Tibial nerve (tissue), 3 donors: Measurements from ENCODE around the gene KRT33B.

Experiments used
- POLR2A ChIP-seq, 2 donors: fragments of 450-650 bp; IDR thresholded peaks; one replicate each; pipeline ENCODE4 v1.6.1; 2017; ENCODE audit warnings: antibody characterized with exemption in 2 of 2, mild to moderate bottlenecking in 2 of 2, moderate library complexity in 2 of 2
- TF ChIP-seq, protein P1 (sequence below), 5 experiments: fragments of 200-600 bp in 3 of 5; fragments of 450-650 bp in 2 of 5; sonication (generic) in 3 of 5; IDR thresholded peaks; one replicate each; pipeline ENCODE4 v1.5.1; 2016 to 2019; ENCODE audit warnings: antibody characterized with exemption in 5 of 5, mild to moderate bottlenecking in 3 of 5, moderate library complexity in 2 of 5

GRCh38 chr17:41315204-41315794, 54.3 kb downstream of the KRT33B start, which contains the start of gene KRTAP17-1:
- TF ChIP-seq, protein P1, sequence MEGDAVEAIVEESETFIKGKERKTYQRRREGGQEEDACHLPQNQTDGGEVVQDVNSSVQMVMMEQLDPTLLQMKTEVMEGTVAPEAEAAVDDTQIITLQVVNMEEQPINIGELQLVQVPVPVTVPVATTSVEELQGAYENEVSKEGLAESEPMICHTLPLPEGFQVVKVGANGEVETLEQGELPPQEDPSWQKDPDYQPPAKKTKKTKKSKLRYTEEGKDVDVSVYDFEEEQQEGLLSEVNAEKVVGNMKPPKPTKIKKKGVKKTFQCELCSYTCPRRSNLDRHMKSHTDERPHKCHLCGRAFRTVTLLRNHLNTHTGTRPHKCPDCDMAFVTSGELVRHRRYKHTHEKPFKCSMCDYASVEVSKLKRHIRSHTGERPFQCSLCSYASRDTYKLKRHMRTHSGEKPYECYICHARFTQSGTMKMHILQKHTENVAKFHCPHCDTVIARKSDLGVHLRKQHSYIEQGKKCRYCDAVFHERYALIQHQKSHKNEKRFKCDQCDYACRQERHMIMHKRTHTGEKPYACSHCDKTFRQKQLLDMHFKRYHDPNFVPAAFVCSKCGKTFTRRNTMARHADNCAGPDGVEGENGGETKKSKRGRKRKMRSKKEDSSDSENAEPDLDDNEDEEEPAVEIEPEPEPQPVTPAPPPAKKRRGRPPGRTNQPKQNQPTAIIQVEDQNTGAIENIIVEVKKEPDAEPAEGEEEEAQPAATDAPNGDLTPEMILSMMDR (IDR thresholded peaks at IDR 0.05), result no peak
- TF ChIP-seq POLR2A (IDR thresholded peaks at IDR 0.05), result no peak
